GM12891 (cell line): ENCODE results near the gene THOC3.

Experiments used
- POLR2A ChIP-seq: IDR thresholded peaks from 2 replicates; pipeline ENCODE4 v1.6.1; 2011; ENCODE audit warnings: low read depth, low read length, control low read depth
- POLR2AphosphoS5 ChIP-seq: IDR thresholded peaks from 2 replicates; pipeline ENCODE4 v1.6.1; 2011; ENCODE audit warnings: low read depth, low read length, control low read depth
- POU2F2 ChIP-seq: IDR thresholded peaks from 2 replicates; pipeline ENCODE4 v1.6.1; 2011; ENCODE audit warnings: low read depth, mild to moderate bottlenecking, control low read depth, low read length, moderate library complexity

DNA sequence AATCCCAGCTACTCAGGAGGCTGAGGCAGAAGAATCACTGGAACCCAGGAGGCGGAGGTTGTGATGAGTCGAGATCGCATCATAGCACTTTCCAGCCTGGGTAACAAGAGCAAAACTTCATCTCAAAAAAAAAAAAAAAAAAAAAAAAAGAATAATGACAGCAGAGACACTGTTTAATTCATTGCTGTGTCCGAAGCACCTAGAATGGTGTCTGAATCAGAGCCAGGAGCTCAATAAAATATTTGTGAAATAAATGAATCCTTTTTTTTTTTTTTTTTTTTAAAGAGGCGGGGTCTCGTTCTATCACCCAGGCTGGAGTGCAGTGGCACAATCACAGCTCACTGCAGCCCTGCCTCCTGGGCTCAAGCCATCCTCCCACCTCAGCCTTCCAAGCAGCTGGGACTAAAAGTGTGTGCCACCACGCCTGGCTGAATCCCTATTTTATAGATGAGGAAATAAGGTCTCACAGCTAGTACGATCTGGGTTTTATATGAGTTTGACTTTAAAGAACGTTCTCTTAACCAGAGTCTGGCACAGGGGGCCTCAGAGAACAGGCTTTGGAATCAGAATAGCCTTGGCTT is 47.8 kb downstream of the THOC3 start:
- no peak for TF ChIP-seq POLR2AphosphoS5
- TF ChIP-seq POLR2A, result no peak
- no peak for TF ChIP-seq POU2F2
